H1 (cell line): ENCODE results near the gene RASGRP1. TPM values are rescaled to one million over a fixed set of nuclear protein-coding genes. Genes with fewer than 3 reads are reported as not detected.

Source experiments
- CTCF ChIA-PET: fragments of 300-600 bp; sonication (Branson Sonifier 250); formaldehyde crosslinking; loops from one replicate; lab custom pipeline; 2021; ENCODE audit not compliant: partially characterized antibody; lab: Charles Lee
- POLR2A ChIA-PET: fragments of 300-600 bp; sonication (Branson Sonifier 250); formaldehyde crosslinking; loops from one replicate; lab custom pipeline; 2021; ENCODE audit warnings: inconsistent platforms; ENCODE audit not compliant: partially characterized antibody; lab: Charles Lee
- DNase-seq, 2 experiments: peaks; one replicate each; pipeline versions ENCODE4 v3.0.0 to v3.0.0-alpha.2; 2010 to 2022; ENCODE audit warnings: low spot score in 2 of 2, low read depth in 1 of 2, mixed read lengths in 1 of 2
- FAIRE-seq: peaks from 2 replicates; lab custom pipeline; 2011; peaks lifted over from hg19 to GRCh38; lab: Jason Lieb, UNC
- H2AFZ ChIP-seq: 2 replicates; pipeline ENCODE4 v1.8.1; 2012; ENCODE audit warnings: low read length, inconsistent platforms
- H2AK5ac ChIP-seq: 2 replicates; pipeline ENCODE4 v1.6.1; 2013; ENCODE audit warnings: low read depth, low read length
- H2BK120ac ChIP-seq: replicated peaks from 2 replicates; pipeline ENCODE3; 2013; ENCODE audit warnings: low read depth, low read length, inconsistent platforms
- H2BK12ac ChIP-seq: 2 replicates; pipeline ENCODE4 v1.6.1; 2013; ENCODE audit warnings: low read depth, low read length
- H2BK15ac ChIP-seq: 2 replicates; pipeline ENCODE4 v1.6.1; 2013; ENCODE audit warnings: low read length
- H2BK20ac ChIP-seq: 2 replicates; pipeline ENCODE4 v1.6.1; 2013; ENCODE audit warnings: low read length
- H2BK5ac ChIP-seq: 2 replicates; pipeline ENCODE4 v1.6.1; 2013; ENCODE audit warnings: low read depth, low read length
- H3K14ac ChIP-seq: 2 replicates; pipeline ENCODE4 v1.6.1; 2013; ENCODE audit warnings: inconsistent platforms; ENCODE audit not compliant: insufficient read length
- H3K18ac ChIP-seq: 2 replicates; pipeline ENCODE4 v1.6.1; 2013; ENCODE audit warnings: low read length; ENCODE audit errors: extremely low read depth
- H3K23ac ChIP-seq: 2 replicates; pipeline ENCODE4 v1.6.1; 2013; ENCODE audit warnings: inconsistent platforms; ENCODE audit not compliant: insufficient read length
- H3K23me2 ChIP-seq: 2 replicates; pipeline ENCODE4 v1.6.1; 2013; ENCODE audit warnings: low read depth, low read length
- H3K27ac ChIP-seq: 2 replicates; pipeline ENCODE4 v1.6.1; 2011; ENCODE audit warnings: low read depth, low read length, inconsistent platforms
- H3K27me3 ChIP-seq, 4 experiments: replicated peaks in 1 of 4; 1 replicate in 1 of 4; 2 replicates in 3 of 4; pipeline versions ENCODE4 v1.6.1 to v1.8.1; 2011 to 2013; ENCODE audit warnings: low read length in 3 of 4, mild to moderate bottlenecking in 3 of 4, inconsistent platforms in 2 of 4, mixed read lengths in 2 of 4, moderate library complexity in 1 of 4; ENCODE audit not compliant: control insufficient read depth in 3 of 4, insufficient read depth in 3 of 4; ENCODE audit errors: extremely low read depth in 1 of 4
- H3K36me3 ChIP-seq, 4 experiments: 2 replicates each; pipeline versions ENCODE4 v1.6.1 to v1.8.1; 2011 to 2013; ENCODE audit warnings: mild to moderate bottlenecking in 4 of 4, low read length in 3 of 4, moderate library complexity in 2 of 4, control low read depth in 1 of 4, inconsistent platforms in 1 of 4; ENCODE audit not compliant: insufficient read depth in 4 of 4, control insufficient read depth in 2 of 4
- H3K4ac ChIP-seq: replicated peaks from 2 replicates; pipeline ENCODE3; 2013; ENCODE audit warnings: low read length, low read depth, mixed read lengths, inconsistent platforms; ENCODE audit not compliant: insufficient read length
- H3K4me1 ChIP-seq, 4 experiments: replicated peaks in 1 of 4; 1 replicate in 1 of 4; 2 replicates in 3 of 4; pipeline versions ENCODE4 v1.6.1 to v1.8.1; 2011 to 2013; ENCODE audit warnings: low read length in 3 of 4, inconsistent platforms in 2 of 4, mixed read lengths in 1 of 4; ENCODE audit not compliant: insufficient read depth in 4 of 4, control insufficient read depth in 3 of 4
- H3K4me2 ChIP-seq, 2 experiments: 2 replicates each; pipeline versions ENCODE4 v1.6.1 to v1.8.1; 2011 to 2013; ENCODE audit warnings: low read depth in 2 of 2, low read length in 2 of 2, control low read depth in 1 of 2, inconsistent platforms in 1 of 2, mild to moderate bottlenecking in 1 of 2; ENCODE audit not compliant: insufficient read depth in 1 of 2
- H3K4me3 ChIP-seq, 4 experiments: fragments of 200-600, 300-600 bp in 1 of 4; sonication (generic), shearing (Covaris generic), sonication (Bioruptor Twin) in 1 of 4; 2 replicates each; pipeline versions ENCODE4 v1.5.1 to v1.8.1; 2011 to 2016; ENCODE audit warnings: low read length in 4 of 4, low read depth in 3 of 4, control low read depth in 2 of 4, inconsistent platforms in 2 of 4, mild to moderate bottlenecking in 2 of 4, mixed read lengths in 1 of 4, moderate library complexity in 1 of 4; ENCODE audit not compliant: insufficient read depth in 2 of 4; ENCODE audit errors: extremely low read depth in 1 of 4
- H3K56ac ChIP-seq: replicated peaks from 2 replicates; pipeline ENCODE3; 2013; ENCODE audit warnings: low read depth, mild to moderate bottlenecking, mixed read lengths, low read length, inconsistent platforms; ENCODE audit not compliant: insufficient read length
- H3K79me1 ChIP-seq: 2 replicates; pipeline ENCODE4 v1.6.1; 2013; ENCODE audit warnings: low read depth, low read length, control low read depth
- H3K79me2 ChIP-seq, 2 experiments: 2 replicates each; pipeline versions ENCODE4 v1.6.1 to v1.8.1; 2012 to 2013; ENCODE audit warnings: low read length in 2 of 2, mild to moderate bottlenecking in 2 of 2, inconsistent platforms in 1 of 2; ENCODE audit not compliant: insufficient read depth in 2 of 2, control insufficient read depth in 1 of 2
- H3K9ac ChIP-seq, 4 experiments: replicated peaks in 1 of 4; 1 replicate in 1 of 4; 2 replicates in 3 of 4; pipeline versions ENCODE4 v1.6.1 to v1.8.1; 2011 to 2013; ENCODE audit warnings: low read depth in 3 of 4, low read length in 3 of 4, control low read depth in 2 of 4, mild to moderate bottlenecking in 2 of 4, moderate library complexity in 2 of 4, inconsistent platforms in 1 of 4; ENCODE audit errors: extremely low read depth in 1 of 4
- H3K9me3 ChIP-seq, 2 experiments: 2 replicates each; pipeline versions ENCODE4 v1.6.1 to v1.8.1; 2012 to 2013; ENCODE audit warnings: mild to moderate bottlenecking in 2 of 2, moderate library complexity in 2 of 2, control low read depth in 1 of 2, inconsistent platforms in 1 of 2, low read depth in 1 of 2, low read length in 1 of 2, mixed read lengths in 1 of 2; ENCODE audit not compliant: insufficient read depth in 2 of 2
- H4K20me1 ChIP-seq, 2 experiments: replicated peaks in 1 of 2; 2 replicates each; pipeline versions ENCODE3 to v1.8.1; 2011 to 2013; ENCODE audit warnings: inconsistent platforms in 2 of 2, low read length in 2 of 2, mild to moderate bottlenecking in 1 of 2; ENCODE audit not compliant: insufficient read depth in 2 of 2, control insufficient read depth in 1 of 2
- H4K5ac ChIP-seq: 2 replicates; pipeline ENCODE4 v1.6.1; 2013; ENCODE audit warnings: low read length, low read depth, mixed read lengths, inconsistent platforms; ENCODE audit not compliant: insufficient read length
- H4K8ac ChIP-seq: 2 replicates; pipeline ENCODE4 v1.8.0; 2013; ENCODE audit warnings: mild to moderate bottlenecking, moderate library complexity, low read length, inconsistent platforms; ENCODE audit not compliant: insufficient read depth; ENCODE audit errors: extremely low read depth
- H4K91ac ChIP-seq: replicated peaks from 2 replicates; pipeline ENCODE3; 2013; ENCODE audit warnings: low read length, mixed read lengths, inconsistent platforms; ENCODE audit not compliant: insufficient read length
- BRCA1 ChIP-seq: IDR thresholded peaks from 2 replicates; pipeline ENCODE4 v1.6.1; 2012; ENCODE audit warnings: low read depth, low read length, improper control_type of control experiment
- KDM1A ChIP-seq: fragments of 200-600, 300-600 bp; sonication (generic); IDR thresholded peaks from 2 replicates; pipeline ENCODE4 v1.7.1; 2016; ENCODE audit warnings: mild to moderate bottlenecking, low read length, borderline replicate concordance
- POLR2AphosphoS5 ChIP-seq: IDR thresholded peaks from 2 replicates; pipeline ENCODE4 v1.6.1; 2011; ENCODE audit warnings: low read depth, low read length
- SIRT6 ChIP-seq: IDR thresholded peaks from one replicate; pipeline ENCODE4 v1.7.1; 2012; ENCODE audit warnings: low read length, inconsistent platforms
- TAF1 ChIP-seq: IDR thresholded peaks from 2 replicates; pipeline ENCODE4 v1.6.1; 2011; ENCODE audit warnings: mild to moderate bottlenecking, low read depth, low read length
- TBP ChIP-seq: IDR thresholded peaks from 2 replicates; pipeline ENCODE4 v1.6.1; 2011; ENCODE audit warnings: low read depth, low read length, improper control_type of control experiment
- WGBS, 2 experiments: shearing (Covaris generic) in 1 of 2; methylation state at CpG; one replicate each; pipeline versions ENCODE4 v1.1.6 to v1.1.7; 2013 to 2015; ENCODE audit warnings: low lambda C conversion rate in 2 of 2, mixed read lengths in 2 of 2, inconsistent platforms in 1 of 2, low coverage in 1 of 2, missing lambda C conversion rate in 1 of 2; ENCODE audit not compliant: insufficient replicate concordance in 2 of 2, insufficient coverage in 1 of 2, insufficient read length in 1 of 2; ENCODE audit errors: extremely low coverage in 1 of 2, missing lambda C conversion rate in 1 of 2; 5-methylcytosine and 5-hydroxymethylcytosine counted together
- polyA plus RNA-seq, 7 experiments: library from polyadenylated mRNA; depleted of rRNA in 3 of 7; stranded (reverse) in 5 of 7; unstranded in 2 of 7; fragments of >200 nt in 5 of 7; fragments of 200-250 nt in 2 of 7; gene quantifications; 1 replicate in 5 of 7; 2 replicates in 1 of 7; 4 replicates in 1 of 7; pipeline versions ENCODE4 v1.2.1 to v1.2.3, GENCODE V29; 2011 to 2013; ENCODE audit warnings: missing spikeins in 2 of 7, mixed read lengths in 2 of 7
- total RNA-seq: library from RNA; stranded (reverse); fragmentation: NEBNext Ultra II Directional; extraction: Animal tissue kit (Norgen Biotek cat#: 25700); gene quantifications from 2 replicates; pipeline ENCODE4 v1.2.1, GENCODE V29; 2021

The RASGRP1 gene
- total and polyA plus RNA-seq, 2 of the 8 experiments (the other 6 are each of a cell fraction or from before 2014, with no cell fraction given), result 1.1 to 2.1 TPM

DNA sequence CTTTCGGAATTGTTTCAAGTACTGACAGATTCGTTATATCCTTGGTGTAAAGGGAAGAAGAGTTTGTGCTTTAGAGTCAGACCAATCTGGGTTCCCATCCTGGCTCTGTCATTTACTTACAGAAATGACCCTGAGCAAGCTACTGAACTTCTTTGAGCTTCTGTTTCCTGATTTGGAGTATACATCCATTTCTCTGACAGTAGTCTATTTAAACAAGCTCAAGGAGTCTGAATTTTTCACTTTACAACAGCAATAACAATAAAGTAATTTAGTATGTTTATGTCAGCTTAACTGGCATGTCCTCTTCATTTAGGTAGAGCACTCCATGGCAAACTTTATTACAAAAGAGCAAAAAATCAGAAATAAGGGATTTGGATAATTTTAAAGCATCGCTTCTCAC, 82.9 kb downstream of the RASGRP1 start:
- Histone ChIP-seq H4K5ac (no peak overlapping the region), H2AFZ (no peak overlapping the region), H3K9ac (no peak overlapping the region), H2BK120ac (no peak overlapping the region), H3K18ac (no peak overlapping the region), H3K27ac (no peak overlapping the region), H3K9me3 (no peaks in the 10 kb centered on the region), H3K79me1 (no peaks in the 10 kb centered on the region), H3K23me2 (no peaks in the 10 kb centered on the region), H2BK15ac (no peak overlapping the region), H4K91ac (no peak overlapping the region), H4K8ac (no peak overlapping the region), H3K14ac (no peak overlapping the region), H2BK20ac (no peak overlapping the region), H3K4ac (no peak overlapping the region), H3K27me3 (no peaks in the 10 kb centered on the region), H3K23ac (no peak overlapping the region), H3K4me3 (no peak overlapping the region), H2BK5ac (no peak overlapping the region), H2BK12ac (no peak overlapping the region), H3K56ac (no peak overlapping the region), H2AK5ac (no peak overlapping the region), H3K36me3 (peaks cover 0 to 27% (median 8%) of the 10 kb centered on the region in 4 experiments; a peak in 5 of 8 replicates), H3K4me2 (no peak overlapping the region), H4K20me1 (no peaks in the 10 kb centered on the region), H3K4me1 (no peaks in the 10 kb centered on the region), H3K79me2 (no peaks in the 10 kb centered on the region)
- FAIRE-seq (no peak), DNase-seq (no peak)
- CTCF ChIA-PET, result interaction anchor here (0.8 kb wide), 1 partner anchor 8 kb away, joined by 3 read pairs; no protein-coding TSS in a partner anchor
- TF ChIP-seq BRCA1 (no peak), TBP (no peak), TAF1 (no peak), SIRT6 (no peak), POLR2AphosphoS5 (no peak), KDM1A (no peak)
- WGBS, 2 experiments, result 98% methylated on average over 3 of the region's 3 CpGs; no CpG with 5 or more reads in 1 of the 2 experiments
- POLR2A ChIA-PET, result no interaction called here
